GM19193 (cell line): ENCODE results near the gene MILR1.

Experiments used
- POLR2A ChIP-seq: IDR thresholded peaks from 4 replicates; pipeline ENCODE4 v1.6.1; 2011; ENCODE audit not compliant: insufficient read depth, insufficient read length; ENCODE audit errors: extremely low read depth

Gene MILR1

DNA sequence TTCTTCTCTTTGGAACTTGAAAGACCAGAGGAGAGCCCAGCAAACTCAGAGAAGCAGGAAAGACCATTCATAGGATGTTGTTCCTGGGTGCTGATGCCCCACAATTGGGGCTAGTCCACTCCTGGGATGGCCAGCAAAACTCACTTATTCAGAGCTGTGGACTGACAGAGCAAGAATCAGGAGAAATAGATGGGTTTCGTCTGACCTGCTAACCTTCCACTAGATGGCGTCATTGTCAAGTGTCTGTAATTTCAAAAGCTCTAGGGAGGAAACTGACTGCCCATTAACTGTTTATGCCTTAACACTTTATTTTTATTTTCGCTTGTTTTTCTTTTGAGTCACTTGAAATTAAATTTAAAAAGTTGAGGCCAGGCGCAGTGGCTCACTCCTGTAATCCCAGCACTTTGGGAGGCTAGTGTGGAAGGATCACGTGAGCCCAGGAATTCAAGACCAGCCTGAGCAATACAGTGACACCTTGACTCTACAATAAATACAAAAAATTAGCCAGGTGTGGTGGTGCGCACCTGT, 28.7 kb upstream of the MILR1 start:
- no peak for TF ChIP-seq POLR2A

DNA sequence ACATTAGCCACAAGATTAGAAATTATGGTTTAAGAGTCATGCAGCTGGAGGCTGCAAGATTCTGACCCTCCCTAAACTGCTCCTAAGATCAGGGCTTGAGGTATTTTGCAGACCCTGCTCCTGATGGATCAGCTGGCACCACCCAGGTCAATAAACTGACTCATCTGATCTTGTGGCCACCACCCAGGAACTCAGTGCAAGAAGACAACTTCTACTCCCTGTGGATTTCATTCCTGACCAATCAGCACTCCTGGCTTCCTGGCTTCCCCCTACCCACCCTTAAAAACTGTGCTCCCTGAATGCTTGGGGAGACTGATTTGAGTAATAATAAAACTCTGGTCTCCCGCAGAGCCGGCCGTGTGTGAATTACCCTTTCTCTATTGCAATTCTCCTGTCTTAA, 25.0 kb upstream of the MILR1 start:
- TF ChIP-seq POLR2A: no peak

DNA sequence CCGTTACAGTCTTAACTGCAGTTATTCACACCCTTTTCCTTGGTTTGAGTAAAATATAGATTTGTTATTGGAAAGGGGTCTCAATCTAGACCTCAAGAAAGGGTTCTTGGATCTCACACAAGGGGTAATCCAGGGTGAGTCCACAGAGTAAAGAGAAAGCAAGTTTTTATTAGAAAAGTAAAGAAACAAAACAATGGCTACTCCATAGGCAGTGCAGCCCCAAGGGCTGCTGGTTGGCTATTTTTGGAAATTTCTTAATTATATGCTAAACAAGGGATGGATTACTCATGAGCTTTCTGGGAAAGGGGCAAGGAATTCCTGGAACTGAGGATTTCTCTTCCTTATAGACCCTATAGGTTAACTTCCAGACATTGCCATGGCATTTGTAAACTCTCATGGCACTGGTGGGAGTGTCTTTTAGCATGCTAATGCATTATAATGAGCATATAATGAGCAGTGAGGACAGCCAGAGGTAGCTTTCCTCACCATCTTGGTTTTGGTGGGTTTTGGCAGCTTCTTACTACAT, 24.5 kb upstream of the MILR1 start:
- TF ChIP-seq POLR2A: no peak

DNA sequence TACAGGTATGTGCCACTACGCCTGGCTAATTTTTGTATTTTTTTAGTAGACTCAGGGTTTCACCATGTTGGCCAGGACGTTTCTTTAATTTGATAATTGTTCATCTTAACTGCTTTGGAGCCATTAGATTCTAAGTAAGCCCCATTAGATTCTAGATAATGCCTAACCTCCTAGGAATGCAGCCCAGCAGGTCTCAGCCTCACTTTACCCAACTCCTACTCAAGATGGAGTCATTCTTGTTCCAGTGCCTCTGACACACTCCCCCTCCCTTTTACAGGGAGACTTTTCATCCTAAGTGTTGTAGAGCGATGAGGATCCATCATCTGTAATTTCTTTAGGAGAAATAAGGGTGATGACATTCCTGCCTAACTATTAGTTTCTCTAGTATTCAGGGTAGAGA, 23.7 kb upstream of the MILR1 start:
- no peak for TF ChIP-seq POLR2A

DNA sequence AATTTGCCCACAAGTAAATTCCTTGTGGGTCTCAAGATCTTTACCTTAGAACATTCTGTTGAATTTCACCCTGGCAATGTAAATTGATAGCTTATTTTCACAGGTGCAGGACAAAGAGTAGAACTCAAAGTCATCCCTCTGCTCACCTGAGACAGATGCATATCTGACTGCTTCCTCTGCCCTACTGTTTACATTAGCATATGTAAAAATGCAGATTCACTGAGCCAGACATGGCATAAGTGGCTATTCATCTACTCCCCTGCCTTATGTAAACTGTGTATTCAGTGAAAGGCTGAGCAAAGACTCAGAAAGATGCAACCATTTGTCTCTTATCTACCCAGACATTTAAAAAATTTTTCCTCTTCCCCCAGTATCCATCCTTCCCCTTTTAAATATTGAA, 22.3 kb upstream of the MILR1 start:
- no peak for TF ChIP-seq POLR2A

DNA sequence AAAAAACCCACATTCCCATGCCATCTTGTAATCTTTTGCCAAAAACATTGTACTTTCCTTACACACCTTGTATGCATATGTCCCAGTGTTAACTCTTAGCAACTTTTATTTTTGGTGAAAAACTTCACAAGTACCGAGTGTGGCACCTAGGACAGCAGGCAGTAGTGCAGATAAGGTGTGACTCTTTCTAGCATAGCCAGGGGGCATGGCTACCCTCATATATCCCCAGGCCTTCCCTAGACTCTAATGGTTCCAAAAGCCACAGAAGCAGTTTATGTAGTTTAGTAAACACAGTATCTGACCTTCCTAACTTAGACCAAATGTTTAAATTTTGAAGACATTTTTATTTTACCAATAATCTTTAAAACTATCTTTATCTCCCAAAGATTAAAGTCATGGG, 20.5 kb upstream of the MILR1 start:
- no peak for TF ChIP-seq POLR2A

DNA sequence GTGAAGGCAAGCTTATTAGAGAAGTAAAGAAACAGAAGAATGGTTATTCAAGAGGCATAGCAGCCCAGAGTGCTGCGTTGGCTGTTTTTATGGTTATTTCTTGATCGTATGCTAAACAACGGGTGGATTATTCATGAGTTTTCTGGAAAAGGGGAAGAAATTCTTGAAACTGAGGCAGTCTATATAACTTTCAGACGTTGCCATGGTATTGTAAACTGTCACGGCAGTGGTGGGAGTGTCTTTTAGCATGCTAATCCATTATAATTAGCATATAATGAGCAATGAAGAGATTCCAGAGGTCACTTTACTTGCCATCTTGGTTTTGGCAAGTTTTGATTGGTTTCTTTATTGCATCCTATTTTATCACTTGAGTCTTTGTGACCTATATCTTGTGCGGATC, 17.4 kb upstream of the MILR1 start:
- TF ChIP-seq POLR2A: no peak

DNA sequence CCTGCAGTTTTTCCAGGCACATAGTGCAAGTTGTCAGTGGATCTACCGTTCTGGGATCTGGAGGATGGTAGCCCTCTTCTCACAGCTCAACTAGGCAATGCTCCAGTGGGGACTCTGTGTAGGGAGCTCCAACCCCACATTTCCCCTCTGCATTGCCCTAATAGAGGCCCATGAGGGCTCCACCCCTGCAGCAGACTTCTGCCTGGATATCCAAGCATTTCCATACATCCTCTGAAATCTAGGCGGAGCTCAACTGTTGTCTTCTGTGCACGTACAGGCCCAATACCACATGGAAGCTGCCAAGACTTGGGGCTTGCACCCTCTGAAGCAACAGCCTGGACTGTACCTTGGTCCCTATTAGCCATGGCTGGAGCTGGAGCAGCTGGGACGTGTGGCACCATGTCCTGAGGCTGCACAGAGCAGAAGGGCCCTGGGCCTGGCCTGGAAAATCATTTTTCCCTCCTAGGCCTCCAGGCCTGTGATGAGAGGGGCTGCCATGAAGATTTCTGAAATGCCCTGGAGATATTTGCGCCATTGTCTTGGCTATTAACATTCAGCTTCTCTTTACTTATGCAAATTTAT, 10.9 kb upstream of the MILR1 start:
- TF ChIP-seq POLR2A: no peak

DNA sequence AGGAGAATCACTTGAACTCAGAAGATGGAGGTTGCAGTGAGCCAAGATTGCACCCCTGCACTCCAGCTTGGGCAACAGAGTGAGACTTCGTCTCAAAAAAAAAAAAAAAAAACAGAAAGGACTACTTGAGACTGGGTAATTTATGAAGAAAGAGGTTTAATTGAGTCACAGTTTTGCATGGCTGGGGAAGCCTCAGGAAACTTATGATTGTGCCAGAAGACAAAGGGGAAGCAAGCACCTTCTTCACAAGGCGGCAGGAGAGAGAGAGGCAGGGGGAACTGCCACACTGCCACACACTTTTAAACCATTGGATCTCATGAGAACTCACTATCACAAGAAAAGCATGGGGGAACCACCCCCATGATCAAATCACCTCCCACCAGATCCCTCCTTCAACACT, 9.0 kb upstream of the MILR1 start:
- TF ChIP-seq POLR2A: no peak

DNA sequence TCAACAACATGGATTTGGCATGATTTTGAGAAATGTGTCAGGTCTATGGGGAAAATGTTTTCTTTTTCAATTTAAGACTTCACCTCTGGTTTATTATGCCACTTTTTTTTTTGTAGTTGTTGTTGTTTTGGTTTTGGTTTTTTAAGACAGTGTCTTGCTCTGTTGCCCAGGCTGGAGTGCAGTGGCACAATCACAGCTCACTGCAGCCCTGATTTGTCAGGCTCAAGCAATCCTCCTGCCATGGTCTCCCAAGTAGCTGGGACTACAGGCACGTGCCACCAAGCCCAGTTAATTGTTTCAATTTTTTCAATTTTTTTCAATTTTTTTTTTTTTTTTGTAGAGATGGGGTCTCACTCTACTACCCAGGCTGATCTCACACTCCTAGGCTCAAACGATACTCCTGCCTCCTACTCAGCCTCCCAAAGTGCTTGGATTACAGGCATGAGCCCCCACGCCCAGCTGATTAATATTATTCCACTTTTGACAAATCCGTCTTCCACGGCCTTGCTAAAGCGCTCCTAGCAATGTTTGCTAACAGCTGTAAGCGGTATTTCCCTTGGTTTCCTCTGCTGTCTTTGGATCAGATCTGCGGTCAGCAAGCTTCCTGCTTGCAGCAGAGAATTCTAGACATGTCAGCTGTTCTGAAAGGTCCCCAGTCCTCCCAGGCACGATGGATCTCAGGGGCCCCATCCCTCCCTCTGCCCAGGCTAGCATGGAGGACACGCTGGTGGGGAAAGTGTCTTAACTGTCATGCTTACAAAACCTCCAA, 7.0 kb upstream of the MILR1 start:
- TF ChIP-seq POLR2A: no peak

DNA sequence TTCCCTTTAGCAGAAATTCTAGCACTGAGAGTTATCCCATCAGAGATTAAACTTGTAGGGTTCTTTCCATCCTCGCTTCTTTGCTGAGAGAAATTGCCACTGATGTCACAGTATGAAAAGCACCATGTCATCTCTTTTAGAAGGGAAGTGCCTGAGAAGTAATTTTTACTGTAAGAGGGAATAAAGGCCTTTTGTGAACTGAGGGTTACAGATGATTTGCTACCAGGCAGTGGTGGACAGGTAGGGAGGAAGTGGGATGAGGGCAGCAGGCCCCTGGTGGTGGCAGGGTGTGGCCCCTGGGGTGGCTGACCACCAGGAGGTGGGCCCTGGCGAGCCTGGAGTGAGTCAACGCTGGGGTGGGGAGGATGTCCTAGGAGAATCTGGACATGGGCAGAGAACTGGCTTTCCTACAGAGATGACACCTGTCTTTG, 6.4 kb upstream of the MILR1 start:
- no peak for TF ChIP-seq POLR2A

DNA sequence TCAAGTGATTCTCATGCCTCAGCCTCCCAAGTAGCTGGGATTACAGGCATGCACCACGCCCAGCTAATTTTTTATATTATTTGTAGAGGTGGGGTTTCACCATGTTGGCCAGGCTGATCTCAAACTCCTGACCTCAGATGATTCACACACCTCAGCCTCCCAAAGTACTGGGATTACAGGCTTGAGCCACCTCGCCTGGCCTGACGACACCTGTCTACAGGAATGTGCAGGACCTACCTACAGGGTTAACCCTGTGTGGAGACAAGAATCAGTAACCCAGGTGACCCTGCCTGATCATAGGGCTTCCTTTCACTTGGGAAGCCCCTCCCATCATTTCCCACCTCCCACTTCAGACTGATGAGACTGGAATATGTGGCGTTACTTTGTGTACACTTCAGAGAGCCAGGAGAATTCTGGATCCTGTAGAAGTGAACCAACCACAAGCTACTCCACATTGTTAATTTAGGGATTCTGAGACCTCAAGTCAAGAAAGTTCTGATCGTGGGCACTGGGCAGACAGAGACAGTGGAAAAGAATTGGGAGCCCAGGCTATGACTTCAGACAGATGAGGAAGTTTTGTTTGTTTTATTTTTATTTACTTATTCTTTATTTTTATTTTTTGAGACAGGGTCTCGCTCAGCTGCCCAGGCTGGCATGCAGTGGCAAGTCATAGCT, 5.7 kb upstream of the MILR1 start:
- TF ChIP-seq POLR2A: no peak

DNA sequence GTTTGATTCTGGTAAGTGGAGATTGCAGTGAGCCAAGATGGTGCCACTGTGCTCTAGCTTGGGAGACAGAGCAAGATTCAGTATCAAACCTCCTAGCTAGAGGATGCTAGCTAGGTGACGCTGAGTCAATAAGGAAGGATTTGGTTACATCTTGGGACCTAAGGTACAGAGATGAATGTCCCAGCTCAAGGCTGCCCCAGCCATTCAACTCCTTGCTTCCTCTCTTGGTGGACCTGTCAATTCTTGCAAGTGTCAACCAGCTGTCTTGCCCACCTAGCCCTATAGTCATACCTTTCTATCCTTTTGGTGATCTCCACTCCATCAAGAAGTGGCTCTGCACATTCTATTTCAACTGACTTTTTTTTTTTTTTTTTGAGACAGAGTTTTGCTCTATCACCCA, 1.4 kb upstream of the MILR1 start:
- no peak for TF ChIP-seq POLR2A

DNA sequence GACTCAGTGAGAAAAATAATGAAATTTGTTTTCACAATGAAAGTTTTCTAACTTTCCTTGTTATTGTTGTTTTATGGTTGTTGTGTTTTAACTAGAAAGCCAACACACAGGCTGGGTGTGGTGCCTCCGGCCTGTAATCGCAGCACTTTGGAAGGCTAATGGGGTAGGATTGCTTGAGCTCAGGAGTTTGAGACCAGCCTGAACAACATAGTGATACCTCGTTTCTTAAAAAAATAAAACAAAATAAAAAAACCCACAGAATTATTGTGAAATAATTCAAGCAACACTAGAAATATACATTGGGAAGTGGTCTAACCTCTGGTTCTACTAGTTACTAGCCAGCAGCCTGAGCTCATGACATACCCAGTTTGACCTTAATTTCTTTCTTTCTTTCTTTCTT, 630 bp downstream of the MILR1 start:
- no peak for TF ChIP-seq POLR2A
